ENCODE measurements around the gene OGFOD3.
"Not testable (repeated sequence)": the region's sequence is repeated elsewhere in the genome, so short reads cannot be mapped to it uniquely, and the experiment has no call there.

The OGFOD3 gene

GRCh38 chr17:82432017-82432416, 13.6 kb upstream of the OGFOD3 start:
- no peak for DNase-seq

- DNase-seq = no peak
Measured at GRCh38 chr17:82429824-82430223, 11.4 kb upstream of the OGFOD3 start.

- no peak for DNase-seq
Measured at GRCh38 chr17:82428546-82428945, 10.2 kb upstream of the OGFOD3 start.

- no peak for DNase-seq
Measured at GRCh38 chr17:82424863-82425159, 6.4 kb upstream of the OGFOD3 start.

- no peak for DNase-seq
Measured at GRCh38 chr17:82424001-82424862, 5.8 kb upstream of the OGFOD3 start.

DNA sequence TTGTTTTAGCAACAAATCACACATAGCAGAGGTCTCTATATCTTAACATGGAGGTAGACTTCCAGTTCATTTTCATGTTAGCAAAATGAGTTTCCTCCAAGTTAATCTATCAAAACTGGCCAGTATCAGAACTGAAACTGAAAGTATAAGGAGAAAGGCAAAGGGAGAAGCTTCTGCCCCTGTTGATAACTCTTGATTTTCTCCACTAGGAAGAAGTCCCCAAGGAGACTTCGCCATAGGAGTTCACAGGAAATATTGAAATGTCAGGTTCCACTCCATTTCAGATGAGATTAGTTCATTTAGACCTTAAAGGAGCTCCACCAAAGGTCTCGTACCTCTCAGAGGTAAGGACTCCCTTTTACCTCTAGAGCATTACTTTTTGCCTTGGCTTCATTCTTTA, 1.2 kb upstream of the OGFOD3 start:
- no peak for DNase-seq

DNA sequence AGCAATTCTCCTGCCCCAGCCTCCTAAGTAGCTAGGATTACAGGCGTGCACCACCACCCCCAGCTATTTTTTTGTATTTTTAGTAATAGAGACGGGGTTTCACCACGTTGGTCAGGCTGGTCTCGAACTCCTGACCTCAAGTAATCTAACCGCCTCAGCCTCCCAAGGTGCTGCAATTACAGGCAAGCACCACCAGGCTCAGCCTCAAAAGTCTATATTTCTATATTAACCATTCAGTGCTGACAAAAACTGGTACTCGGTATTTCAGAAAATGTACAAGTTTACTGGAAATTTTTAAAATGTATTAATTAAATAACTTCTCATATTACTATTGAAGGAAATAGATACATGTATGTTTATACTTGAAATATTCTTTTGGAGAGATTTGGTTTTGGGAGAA, 1.6 kb downstream of the OGFOD3 start:
- DNase-seq = no peak

DNA sequence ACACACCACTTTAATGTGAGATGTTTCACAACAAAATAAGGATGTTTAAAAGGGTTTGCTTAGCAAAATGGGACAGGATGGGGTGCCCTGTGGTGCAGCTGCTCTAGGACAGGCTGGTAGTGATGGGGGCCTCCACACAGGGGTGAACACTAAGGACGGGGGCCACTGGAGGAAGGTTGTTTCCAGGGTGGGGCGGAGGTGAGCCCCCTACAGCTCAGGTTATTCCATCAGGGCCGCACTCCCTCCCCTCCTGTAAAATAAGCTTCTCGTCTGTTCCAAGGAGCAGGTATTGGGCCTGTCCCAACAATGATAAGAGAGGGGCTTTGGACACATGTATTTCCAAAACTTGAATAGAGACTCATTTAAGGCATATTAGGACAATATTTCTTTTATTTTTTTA, 2.1 kb downstream of the OGFOD3 start:
- DNase-seq = no peak

DNA sequence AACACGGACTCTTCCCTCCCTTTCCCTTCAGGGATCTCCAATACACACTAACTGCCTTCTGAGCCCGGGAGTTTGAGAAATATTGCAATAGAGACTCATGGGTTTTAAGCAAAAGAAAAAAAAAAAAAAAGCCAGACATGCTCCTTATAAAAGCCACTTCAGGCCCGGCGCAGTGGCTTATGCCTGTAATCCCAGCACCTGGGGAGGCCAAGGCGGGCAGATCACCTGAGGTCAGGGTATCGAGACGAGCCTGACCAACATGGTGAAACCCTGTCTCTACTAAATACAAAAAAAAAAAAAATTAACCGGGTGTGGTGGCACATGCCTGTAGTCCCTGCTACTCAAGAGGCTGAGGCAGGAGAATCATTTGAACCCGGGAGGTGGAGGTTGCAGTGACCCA, 2.6 kb downstream of the OGFOD3 start:
- DNase-seq = no peak

GRCh38 chr17:82415336-82415735, 3.0 kb downstream of the OGFOD3 start:
- DNase-seq = no peak

DNA sequence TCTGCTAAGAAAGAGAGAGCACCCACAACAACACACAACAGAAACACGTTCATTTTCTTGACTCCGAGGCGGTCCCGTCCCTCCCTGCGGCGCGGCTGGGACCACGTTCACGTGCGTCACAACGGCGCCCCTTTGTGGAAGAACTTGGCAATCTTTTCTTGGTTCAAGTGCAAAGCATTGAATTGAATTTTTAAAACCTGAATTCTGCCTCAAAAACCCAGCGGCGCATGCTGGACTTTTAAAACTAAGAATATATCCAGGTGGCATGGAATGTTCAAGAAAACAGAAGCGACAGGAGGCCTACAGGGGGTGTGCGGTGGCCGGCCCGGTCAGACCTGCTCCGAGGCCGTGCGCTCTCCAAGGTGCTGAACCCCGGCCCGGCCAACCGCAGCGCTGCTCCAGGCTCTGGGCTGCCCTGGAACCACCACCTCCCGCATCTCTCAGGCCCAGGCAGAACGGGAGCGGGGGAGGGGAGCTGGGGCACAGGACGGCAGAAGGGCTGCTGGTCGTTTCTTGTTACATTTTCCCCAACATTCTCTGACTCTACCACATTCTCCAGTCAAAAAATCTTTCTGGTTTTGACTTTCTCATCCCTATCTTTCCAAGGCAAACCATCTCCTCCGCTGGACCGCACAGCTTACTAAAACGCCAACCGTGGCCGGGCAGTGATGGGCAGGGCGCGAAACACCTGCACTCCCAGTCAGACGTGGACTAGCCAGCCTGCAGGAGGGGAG, 3.7 kb downstream of the OGFOD3 start:
- no peak for DNase-seq

DNA sequence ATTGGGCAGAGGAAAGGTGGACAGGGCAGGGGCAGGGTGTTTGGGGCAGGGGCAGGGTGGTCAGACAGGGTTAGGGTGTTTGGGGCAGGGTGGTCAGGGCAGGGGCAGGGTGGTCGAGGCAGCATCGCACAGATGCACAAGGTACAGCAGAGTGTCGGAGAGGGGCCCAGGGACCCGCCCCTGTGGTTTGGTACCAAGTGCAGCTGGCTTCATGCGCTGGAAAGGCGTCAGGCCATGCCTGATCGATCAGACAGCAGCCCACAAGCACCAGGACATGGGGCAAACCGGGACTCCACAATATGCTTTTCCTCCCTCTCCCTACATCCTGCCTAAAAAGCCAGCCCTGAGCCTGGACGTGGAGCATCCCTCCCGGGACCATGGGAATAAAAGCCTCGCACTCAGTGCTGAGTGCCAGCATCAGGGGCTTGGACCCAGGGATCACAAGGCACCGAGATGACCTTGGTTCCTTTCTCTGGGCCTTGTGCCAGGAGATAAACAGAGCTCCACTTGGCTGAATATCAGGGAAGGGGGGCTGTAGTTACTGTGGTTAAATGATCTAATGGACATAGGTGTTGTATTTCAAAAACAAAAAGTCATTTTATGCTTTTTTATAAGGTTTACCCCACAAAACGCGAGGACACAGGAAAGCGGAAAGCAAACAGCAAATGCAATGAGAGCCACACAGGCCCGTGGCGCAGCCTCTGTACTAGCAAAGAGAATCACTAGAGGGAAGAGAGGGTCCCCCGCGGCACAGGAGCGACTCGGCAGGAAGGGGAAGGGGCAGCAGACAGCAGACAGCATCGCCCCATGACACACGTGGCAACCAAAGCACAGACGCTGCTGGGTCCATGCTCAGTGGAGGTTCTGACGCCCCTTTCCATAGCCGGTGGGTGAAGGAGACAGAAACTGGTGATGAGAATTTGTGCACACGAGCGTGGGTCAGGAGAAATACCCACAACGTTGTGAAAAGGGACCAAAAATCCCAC, 5.6 kb downstream of the OGFOD3 start:
- DNase-seq = no peak

DNA sequence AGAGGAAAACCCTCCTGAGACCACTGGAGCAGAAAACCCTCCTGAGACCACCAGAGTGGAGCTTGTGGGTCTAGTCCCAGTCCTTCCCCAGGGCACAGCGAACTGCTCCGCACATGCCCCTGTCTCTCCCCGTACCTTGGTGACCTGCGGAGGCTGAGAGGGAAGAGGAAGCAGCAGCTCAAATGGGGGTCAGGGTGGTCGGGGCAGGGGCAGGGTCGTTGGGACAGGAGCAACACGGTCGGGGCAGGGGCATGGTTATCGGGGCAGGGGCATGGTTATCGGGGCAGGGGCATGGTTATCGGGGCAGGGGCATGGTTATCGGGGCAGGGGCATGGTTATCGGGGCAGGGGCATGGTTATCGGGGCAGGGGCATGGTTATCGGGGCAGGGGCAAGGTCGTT, 6.3 kb downstream of the OGFOD3 start:
- DNase-seq = not testable (repeated sequence)

DNA sequence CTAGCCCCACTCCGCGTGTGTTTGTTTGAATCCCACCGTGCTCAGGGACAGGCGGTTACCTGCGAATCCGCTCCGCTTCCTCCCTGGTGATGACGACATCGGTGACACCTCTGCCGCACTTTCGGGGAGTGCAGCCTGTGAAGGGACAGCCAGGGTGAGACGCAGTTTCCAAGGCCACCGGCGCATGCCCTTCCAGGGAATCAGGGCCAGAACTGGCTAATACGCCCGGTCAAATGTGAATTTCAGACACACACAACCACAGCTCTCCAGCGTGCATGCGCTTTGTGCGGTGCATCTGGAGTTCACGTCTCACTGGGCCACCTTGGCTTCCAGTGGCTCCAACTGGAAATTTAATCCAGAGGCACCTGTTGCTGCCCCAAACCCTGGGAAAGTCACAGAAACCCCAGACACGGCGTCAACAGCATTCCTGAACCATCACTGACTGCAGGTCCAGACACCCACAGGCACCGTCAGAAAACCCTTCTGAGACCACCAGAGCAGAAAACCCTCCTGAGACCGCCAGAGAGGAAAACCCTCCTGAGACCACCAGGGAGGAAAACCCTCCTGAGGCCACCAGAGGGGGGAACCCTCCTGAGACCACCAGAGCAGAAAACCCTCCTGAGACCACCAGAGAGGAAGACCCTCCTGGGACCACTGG, 6.9 kb downstream of the OGFOD3 start:
- DNase-seq = no peak

GRCh38 chr17:82410014-82410716, 8.2 kb downstream of the OGFOD3 start:
- no peak for DNase-seq

GRCh38 chr17:82408938-82409318, 9.5 kb downstream of the OGFOD3 start:
- DNase-seq = no peak

- no peak for DNase-seq
Measured at GRCh38 chr17:82408288-82408937, 10.0 kb downstream of the OGFOD3 start.

DNA sequence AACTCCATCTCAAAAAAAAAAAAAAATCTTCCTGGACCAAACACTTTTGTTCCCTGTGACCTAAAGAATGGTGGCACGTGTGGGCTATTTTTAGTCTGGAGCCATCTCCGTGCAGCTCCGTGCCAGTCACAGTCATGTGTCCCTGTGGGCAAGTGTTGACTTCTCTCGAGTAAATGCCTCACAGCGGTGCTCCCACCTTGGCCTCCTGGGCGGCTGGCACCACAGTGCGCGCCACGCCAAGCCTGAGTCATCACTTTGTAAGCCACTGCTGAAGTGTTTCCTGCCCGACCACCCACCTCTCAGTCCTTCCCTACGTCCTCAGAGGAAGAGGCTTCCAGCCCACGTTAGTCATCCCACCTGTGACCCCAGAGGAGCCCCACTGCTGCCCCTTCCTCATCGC, 11.1 kb downstream of the OGFOD3 start:
- DNase-seq = no peak

DNA sequence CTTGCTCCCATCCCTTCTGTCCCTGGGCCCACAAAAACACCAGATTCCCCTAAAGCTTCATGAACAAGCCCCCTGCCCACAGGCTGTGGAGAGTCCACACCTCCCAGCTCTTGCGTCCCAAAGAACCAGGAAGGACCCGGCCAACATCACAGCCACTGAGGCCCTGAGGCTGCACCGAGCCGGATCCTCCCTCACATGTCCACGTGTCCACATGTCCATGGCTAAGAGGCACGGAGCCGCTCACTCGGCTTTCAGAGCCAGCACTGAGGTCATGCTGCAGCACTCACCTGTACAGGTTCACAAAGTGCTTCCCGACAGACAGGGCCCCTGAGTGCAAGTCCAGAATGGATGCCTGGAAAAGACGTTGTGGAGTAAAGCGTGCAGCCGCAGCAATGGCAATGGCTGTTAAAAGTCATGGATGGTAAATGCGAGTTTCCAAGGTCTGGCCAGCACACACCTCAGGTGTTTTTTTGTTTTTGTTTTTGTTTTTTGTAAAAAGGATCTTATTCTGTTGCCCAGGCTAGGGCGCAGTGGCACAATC, 12.2 kb downstream of the OGFOD3 start:
- DNase-seq = no peak

GRCh38 chr17:82405051-82405450, 13.3 kb downstream of the OGFOD3 start:
- DNase-seq = no peak

Measured in NCI-H524 treated with DMSO at 0.1 percent for 48 hours (cell line).